HG03378 (cell line): Measurements from ENCODE around the gene GLMN.
"Not testable (repeated sequence)": the region's sequence is repeated elsewhere in the genome, so short reads cannot be mapped to it uniquely, and the experiment has no call there.

Experiments
- ATAC-seq: cut with Tn5 transposase; IDR thresholded peaks from one replicate; pipeline ENCODE4 v1.9.1; 2021; ENCODE audit warnings: mild to moderate bottlenecking, moderate library complexity; ENCODE audit not compliant: unreplicated experiment

Gene GLMN

DNA sequence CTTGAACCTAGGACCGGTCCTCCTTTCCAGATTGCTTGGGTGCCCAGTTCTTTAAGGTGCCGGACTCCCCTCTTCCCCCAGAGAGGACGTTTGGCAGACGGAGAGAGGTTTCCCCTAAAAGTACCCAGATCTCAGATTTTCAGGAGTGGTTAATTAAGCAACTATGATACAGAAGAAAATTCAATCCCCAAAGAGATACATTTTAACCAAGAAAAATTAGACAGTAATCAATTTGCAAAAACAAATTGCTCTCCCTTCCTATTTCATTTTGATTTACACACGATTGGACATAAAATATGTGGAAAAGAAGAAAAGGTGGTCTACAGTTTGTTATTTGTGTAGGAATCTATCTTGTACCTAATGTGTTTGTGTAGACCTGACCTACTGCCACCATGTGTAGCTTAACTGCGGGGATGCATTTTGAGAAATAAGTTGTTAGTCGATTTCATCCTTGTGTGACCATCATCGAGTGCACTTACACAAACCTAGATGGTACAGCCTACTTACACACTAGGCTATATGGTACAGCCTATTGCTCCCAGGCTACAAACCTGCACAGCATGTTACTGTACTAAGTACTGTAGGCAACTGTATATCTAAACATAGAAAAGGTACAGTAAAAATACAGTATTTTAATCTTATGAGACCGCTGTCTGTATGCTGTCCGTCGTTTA, 827 bp upstream of the GLMN start:
- ATAC-seq, result no peak

DNA sequence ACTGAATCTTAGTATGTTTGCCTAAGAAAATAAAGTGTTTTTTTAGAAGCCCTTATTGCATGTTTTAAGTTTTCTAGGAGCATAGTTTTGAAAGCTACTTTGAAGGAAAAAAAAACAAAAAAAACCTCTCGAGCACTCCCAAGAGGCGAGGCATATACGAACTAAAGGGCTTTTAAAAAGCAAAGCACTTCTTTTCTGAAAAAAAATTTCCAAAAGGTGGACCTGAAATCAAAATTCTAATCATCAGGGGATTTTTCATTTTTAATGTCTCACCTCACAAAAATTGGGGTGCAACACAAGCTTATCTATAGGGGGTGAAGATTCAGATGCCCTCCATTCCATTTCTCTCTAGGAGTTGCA, 594 bp downstream of the GLMN start:
- no peak for ATAC-seq

- ATAC-seq, result no peak
Observed at GRCh38 chr1:92291372-92291999, 7.3 kb downstream of the GLMN start.

GRCh38 chr1:92281411-92281810, 17.4 kb downstream of the GLMN start:
- ATAC-seq, result not testable (repeated sequence)

- not testable (repeated sequence) for ATAC-seq
Observed at GRCh38 chr1:92279781-92280180, 19.0 kb downstream of the GLMN start.

DNA sequence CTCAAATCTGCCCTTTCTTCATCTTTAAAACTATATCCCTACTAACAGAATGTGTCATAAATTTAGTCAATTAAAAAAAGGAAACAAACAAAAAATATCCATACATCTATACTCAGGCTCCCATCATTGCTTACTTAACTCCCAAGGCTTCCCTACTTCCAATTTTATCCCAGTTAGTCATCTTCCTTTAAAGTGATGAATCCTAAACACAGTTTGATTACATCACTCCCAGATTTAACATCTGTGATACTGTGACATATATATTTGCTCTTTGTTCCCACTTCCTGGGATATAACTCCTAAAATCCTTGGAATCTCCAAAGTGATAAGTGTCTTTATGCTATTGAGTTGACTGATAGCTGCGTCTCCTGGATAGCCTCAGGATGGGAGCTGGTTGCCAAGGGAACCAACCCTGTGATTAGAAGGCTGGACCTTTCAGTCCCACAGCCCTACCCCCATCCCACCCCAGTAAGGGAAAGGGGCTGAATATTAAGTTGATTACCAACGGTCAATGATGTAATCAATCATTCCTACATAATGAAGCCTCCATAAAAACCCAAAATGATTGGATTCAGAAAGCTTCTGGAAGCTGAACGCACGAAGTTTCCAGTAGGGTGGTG, 21.6 kb downstream of the GLMN start:
- ATAC-seq, result no peak

DNA sequence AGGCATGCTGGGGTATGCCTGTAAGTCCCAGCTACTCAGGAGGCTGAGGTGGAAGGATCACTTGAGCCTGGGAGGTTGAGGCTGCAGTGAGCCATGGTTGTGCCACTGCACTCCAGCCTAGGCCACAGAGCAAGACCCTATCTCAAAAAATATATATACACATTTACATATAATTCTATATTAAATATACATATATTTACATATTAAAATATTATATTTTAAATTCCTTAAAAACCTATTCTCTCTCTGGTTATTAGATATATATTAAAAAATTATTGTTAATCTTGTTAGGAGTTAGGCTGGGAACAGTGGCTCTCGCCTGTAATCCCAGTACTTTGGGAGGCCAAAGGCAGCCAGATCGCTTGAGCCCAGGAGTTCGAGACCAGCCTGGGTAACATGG, 22.7 kb downstream of the GLMN start:
- ATAC-seq, result no peak

- ATAC-seq, result no peak
Observed at GRCh38 chr1:92274939-92275338, 23.8 kb downstream of the GLMN start.

DNA sequence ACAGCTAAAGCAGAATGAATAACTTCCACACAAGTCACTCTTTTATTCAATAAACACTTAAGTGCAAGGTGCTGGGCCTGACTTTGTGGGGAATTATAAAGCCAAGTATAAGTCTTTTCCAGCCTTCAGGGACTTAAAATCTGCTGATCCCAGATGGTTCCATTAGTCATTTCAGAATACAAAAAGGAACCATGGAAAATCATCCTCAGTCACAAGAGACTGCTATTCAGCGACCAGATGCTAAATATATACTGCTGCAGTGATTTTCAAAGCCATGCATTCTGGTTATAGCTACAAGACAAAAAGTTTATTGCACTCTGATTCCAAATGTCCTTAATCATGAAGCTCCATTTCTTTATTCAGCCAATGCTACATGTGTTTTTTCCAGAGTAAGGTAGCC, 25.7 kb downstream of the GLMN start:
- no peak for ATAC-seq

DNA sequence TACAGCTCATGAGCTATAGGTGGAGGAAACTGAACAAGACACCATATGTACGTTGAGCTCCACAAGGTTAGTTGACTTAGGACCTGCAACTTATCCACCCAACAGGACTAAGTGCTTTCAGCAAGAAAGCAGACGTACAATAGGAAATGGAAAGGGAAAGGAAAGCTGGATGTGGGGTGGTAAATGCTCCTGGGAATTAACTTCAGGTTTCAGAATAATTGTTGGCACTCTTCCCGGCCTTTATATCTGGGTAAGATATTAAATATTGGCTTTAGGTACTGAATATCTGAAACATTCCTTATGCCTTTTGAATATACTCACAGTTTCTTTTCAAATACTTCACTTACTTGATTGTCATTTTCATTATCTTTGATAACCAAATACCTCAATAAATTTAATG, 36.3 kb downstream of the GLMN start:
- ATAC-seq, result no peak

DNA sequence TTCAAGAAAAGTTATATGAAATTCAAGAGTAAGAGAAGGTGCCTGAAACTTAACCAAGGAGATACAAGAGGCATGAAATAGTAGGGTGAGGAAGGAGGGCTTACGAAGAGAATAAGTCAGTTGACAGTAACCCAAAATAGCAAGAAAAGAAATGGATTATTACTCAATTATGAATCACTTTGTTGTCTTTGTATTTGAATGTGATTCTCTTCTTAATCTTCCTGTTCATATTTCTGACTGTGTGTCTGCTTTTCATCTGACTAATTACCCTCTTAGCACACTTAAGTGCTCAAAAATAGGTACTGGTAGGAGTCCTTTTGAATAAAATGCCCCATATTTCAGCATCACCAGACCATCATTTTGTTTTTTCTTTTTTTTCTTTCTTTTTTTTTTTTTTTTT, 39.4 kb downstream of the GLMN start:
- no peak for ATAC-seq

GRCh38 chr1:92254714-92255113, 44.1 kb downstream of the GLMN start:
- not testable (repeated sequence) for ATAC-seq

GRCh38 chr1:92244376-92244775, 54.4 kb downstream of the GLMN start:
- no peak for ATAC-seq

DNA sequence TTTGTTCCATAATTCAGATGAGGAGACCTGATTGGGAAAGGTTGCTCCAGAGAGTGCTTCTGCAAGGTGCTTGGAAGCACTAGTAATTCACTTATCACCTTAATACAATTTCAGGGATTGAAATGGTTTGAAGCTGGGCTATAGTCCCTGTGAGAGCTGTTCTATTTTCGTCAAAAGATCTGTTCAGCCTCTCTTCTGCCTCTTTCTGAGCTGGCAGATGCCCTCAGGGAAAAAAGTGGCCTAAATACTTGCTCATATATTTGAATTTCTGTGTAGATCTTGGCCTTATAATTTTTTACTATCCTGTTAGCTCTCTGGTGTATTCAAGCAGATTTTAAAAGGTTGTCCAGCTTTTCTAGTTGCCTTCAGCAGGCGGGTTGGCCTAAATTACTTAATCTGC, 58.8 kb downstream of the GLMN start:
- ATAC-seq, result no peak

GRCh38 chr1:92230736-92231135, 68.1 kb downstream of the GLMN start:
- no peak for ATAC-seq

DNA sequence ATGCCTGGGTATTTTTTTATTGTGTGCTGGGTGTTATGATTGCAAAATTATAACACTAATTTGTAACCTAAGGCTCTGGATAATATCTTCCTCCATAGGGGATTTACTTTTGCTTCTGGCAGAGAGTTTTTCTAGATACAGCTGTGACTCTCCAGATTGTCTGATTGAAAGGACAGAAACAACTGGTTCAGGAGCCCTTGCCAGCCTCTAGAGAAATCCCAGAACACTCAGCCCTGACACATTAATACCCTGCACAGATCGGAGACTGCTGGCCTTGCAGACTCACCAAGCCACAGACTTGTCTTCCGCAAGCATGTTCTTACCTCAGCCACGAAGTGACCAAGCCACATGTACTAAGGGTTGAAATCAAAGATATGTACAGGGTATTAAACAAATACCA, 70.4 kb downstream of the GLMN start:
- no peak for ATAC-seq

DNA sequence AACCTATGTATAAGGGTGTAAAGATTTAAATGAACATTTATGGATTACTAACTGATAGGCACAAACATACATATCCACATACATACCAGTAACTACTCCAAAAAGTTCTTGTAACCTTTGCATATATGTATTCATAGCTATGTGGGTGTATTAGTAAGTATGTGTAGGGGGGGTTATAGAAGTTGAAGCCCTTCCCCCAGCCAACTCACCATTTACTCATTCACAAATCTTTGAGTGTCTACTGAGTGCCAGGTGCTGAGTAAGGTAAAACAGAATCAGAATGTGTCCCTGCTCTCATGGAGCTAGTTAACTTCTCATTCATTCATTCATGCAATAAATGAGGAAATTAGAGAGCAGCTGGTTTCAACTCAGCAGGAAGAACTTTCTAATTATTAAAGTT, 79.8 kb downstream of the GLMN start:
- no peak for ATAC-seq

GRCh38 chr1:92218559-92218958, 80.2 kb downstream of the GLMN start:
- ATAC-seq, result no peak

DNA sequence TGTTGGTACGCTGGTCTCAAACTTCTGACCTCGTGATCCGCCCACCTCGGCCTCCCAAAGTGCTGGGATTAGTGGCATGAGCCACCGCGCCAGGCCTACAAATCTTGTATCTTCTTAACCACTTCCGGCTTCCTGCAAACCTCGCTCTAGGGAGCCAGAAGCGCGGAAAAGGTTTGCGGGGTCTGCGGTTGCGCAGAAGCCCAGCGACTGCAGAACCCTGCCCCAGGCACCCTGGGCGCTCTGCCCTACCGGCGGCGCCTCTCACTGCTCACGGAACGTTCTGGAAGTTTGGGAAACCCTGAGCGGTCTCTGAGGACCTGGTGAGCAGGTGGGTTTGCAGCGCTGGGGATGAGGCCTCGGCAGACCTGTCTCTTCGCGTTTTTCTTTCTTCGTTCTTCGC, 81.1 kb downstream of the GLMN start, which contains the start of gene C1orf146:
TSS of gene C1orf146 (plus strand) at position 195 of the 400 bp plus-strand sequence. CDS start 13,506 bp downstream, outside the sequence.
- no peak for ATAC-seq

- no peak for ATAC-seq
Observed at GRCh38 chr1:92211166-92211565, 87.6 kb downstream of the GLMN start.

DNA sequence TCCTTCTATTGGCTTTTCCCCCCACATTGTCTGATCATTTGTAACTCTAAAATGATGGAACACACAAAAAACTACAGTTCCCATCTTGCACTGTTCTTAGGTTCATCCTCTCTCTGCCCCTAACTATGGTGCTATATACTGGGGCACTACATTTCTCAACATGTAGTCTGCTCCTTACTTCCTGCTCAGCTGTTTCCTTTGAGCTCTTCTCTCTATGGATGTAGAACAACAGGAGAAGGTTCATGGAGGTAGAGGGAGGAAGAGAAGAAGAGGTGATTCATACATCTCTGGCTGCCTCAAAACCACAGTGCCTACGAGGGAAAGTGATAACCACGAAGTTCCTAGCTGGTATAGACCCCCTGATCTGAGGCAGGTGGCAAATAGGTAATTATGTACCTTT, 88.1 kb downstream of the GLMN start:
- ATAC-seq, result no peak

DNA sequence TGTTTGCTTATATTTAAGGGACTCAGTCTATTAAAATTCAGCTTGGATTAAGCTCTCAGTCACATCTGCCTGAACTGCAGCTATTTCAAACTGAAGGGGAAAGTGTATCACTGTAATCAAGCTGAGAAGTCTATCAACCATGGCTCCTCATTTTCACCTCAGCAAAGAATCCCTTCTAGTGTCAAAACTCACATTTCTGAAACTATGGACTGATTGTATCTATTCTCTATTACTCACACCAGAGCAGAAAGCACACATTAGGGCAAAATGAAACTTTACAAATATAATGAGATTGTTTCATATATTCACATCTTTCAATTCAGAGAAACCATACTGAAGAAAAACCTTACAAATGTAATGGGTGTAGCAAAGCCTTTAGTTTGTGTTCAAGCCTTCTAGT, 95.7 kb downstream of the GLMN start:
- no peak for ATAC-seq
